ENCODE data around the gene RASGRF1. TPM values are rescaled to one million over a fixed set of nuclear protein-coding genes. Genes with fewer than 3 reads are reported as not detected.
A peak's percentile ranks its signal among the peaks of the same experiment; 100 is the strongest.

The RASGRF1 gene
- polyA plus RNA-seq, 4 donors = 0.27 to 0.55 (median 0.37) TPM

DNA sequence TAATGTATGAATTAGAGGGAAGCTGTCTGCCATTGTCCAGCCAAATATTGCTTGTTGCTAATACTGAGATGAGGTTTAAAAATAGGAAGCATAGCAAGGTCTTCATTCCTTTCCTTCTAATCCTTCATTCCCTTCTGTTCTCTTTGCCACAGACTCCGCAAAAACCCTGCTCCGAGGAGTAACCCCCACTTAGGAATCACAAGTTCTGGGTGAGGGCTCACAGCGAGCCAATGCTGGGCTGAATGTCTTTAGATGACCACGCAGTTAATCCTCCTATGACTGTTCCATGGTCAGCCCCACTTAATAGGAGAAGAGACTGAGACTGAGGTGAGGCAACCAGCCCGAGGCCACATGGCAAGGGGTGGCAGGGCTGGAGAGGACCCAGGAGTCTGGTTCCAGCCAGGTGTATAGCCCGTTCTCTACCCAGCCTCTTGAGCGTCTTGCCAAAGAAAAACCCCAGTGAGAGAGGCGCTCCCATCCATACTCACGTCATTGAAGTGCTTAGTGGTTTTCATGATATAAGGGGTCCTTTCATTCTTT lies 100.8 kb downstream of the RASGRF1 start:
- no peak for DNase-seq (ENCODE audit: low read depth in 4 of 4, low spot score in 2 of 4)

- DNase-seq (ENCODE audit: low read depth in 4 of 4, low spot score in 2 of 4) = peak in 2 of 4 donors; percentile 47 to 49
These were observed 102.1 kb downstream of the RASGRF1 start for GRCh38 chr15:78988361-78988911.

- no peak for DNase-seq (ENCODE audit: low read depth in 4 of 4, low spot score in 2 of 4)
These were observed 102.8 kb downstream of the RASGRF1 start for GRCh38 chr15:78987556-78988360.

- DNase-seq (ENCODE audit: low read depth in 4 of 4, low spot score in 2 of 4) = no peak
These were observed 104.6 kb downstream of the RASGRF1 start for GRCh38 chr15:78985859-78986475.

DNA sequence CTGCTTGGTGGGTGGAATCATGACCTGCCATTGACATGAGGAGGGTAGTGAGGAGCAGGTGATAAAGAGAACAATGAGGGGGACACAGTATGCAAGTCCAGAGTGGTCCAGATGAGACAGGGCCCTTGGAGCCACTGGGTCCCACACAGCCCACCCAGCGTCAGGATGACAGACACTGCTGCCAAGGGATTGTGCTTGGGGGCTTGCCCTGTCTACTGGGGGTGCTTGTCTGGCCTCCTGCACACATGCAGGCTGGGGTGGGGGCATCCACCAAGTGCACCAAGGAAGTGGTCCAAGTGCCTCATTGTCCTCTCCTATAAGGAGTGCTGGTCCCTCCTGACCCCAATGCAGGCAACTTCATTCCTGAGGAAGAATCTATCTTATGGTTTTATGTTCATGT lies 106.5 kb downstream of the RASGRF1 start:
- no peak for DNase-seq (ENCODE audit: low read depth in 4 of 4, low spot score in 2 of 4)

DNA sequence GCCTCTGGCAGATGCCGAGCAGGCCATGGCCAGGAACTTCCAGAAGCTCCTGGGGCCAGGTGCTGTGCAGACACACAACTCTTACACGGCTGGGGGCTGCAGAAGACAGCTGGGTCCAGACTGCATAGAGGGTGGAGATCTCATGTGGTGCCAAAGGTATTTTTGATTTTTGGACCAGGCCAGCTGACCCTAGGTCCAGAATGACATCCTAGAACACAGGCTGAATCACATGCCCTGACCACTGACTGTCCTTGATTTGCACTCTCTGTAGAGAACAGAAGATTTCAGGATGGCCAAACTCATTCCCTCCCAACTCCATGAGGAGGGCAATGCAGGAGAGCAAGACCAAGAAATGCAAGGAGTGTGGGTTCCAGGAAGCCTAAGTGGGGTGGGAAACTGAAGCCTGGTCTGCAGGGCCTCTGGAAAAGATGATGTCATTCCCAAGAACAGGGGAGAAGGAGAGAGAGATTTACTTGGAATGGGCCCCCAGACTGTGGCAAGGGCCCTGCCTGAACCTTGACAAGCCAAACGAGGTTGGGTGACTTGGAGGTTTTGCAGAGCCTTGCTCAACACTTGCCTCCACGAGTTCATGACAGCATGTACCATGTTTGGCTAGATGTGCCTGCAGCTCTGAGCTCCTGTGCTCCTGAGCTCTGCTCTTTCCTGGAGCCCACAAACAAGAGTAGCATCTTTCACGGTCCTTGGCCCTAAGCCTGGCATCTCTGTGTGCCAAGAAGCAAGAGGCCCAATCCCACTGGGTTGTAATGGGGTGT lies 107.2 kb downstream of the RASGRF1 start:
- no peak for DNase-seq (ENCODE audit: low read depth in 4 of 4, low spot score in 2 of 4)

DNA sequence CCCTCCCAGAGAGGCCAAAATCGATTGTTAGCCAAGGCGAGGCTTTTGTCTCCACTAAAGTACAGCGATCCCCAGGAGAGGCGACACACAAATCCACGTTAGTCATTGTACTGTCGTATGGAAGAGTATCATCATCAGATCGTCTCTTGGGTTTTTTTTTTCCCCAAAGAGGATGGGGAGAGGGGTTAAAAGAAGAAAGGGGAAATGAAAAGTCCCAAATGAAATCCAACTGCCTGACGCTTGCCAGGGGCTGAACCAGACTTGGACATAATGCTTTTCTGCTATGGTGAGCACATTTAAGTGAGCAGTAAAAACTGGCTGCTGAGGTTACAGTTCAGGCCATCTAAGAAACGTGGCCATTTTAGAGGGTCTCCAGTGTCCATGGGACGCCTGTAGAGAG lies 107.8 kb downstream of the RASGRF1 start:
- DNase-seq (ENCODE audit: low read depth in 4 of 4, low spot score in 2 of 4) = no peak

GRCh38 chr15:78981532-78982313 lies 108.9 kb downstream of the RASGRF1 start:
- no peak for DNase-seq (ENCODE audit: low read depth in 4 of 4, low spot score in 2 of 4)

DNA sequence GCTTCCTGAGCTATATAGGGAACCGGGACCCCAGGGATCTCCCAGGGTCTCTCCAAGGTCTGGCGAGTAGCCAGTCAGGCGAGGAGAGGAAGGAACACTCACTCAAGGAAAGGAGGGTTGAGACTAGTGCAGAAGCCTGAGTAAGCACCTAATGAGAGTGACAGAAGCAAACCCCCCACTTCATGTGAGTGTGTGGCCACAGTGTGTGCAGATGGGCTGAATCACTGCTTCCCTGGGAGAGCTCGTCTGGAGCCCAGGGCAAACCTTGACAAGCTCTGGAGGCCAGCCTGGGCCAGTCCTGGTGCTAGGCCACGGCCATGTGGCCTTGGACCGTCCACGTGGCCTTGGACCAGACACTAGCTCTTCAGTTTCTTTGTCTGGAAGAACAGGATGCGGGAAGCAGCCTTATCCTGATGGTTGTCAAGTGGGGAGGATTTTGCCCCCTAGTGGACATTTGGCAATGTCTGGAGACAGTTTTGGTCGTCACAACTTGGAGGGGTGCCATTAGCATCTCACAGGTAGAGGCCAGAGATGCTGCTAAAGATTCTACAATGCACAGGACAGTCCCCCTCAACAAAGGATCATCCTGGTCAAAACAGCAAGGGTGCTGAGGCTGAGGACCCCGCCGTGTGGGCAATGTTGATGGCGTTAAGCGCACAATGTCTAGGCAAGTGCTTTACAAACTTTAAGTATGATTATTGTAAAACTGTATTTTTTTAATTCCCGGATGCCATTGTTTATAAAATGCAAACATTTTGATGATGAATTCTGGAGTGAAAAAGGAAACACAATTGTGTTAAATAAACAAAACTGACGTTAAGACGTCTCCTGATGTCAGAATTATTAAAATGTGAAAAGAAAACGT lies 110.9 kb downstream of the RASGRF1 start:
- DNase-seq (ENCODE audit: low read depth in 4 of 4, low spot score in 2 of 4) = peak in 2 of 4 donors; percentile 30 to 39

GRCh38 chr15:78978601-78979179 lies 111.9 kb downstream of the RASGRF1 start:
- DNase-seq (ENCODE audit: low read depth in 4 of 4, low spot score in 2 of 4) = no peak

- DNase-seq (ENCODE audit: low read depth in 4 of 4, low spot score in 2 of 4) = no peak
These were observed 112.8 kb downstream of the RASGRF1 start for GRCh38 chr15:78977591-78978347.

DNA sequence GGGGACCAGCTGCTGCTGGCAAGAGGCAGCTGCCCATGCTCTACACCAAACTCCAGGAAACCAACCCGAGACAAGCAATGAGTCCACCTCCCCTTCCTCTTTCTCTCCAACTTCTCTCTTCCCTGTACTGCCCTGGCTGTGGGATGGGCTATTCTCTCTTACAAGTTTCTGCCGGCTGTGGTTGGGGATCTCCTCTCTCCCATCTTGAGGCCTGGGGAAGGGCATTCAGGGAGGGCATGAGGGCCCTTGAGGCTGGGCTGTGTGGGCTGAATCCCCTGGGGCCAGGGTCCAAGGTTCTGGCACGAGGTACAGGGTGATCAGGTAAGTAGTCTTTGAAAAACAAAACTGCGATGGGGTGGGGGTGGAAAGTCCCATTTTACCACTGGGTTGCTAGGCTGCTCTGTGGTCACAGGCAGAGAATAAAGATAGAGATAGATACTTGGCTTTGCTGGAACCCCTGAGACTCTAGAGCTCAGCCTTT lies 113.4 kb downstream of the RASGRF1 start:
- no peak for DNase-seq (ENCODE audit: low read depth in 4 of 4, low spot score in 2 of 4)

DNA sequence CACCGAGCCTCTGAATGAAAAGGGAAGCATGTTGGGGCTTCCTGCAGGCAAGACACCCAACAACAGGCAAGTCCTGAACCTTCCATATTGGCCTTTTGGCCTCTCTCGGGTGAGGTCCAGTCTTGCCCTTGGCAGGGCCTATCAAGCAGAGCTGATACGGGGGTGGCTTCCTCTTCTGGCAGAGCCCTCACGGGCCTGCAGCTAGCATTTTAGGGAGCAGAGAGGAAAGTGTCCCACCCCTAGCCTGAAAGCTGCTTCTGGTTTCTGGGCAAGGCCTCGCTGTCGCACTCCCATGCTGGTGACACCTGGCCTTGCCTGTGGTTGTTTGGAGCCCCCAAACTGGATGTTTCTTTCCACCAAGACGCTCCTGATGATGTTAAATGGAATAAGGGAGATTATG lies 113.9 kb downstream of the RASGRF1 start:
- no peak for DNase-seq (ENCODE audit: low read depth in 4 of 4, low spot score in 2 of 4)

- DNase-seq (ENCODE audit: low read depth in 4 of 4, low spot score in 2 of 4) = no peak
These were observed 116.2 kb downstream of the RASGRF1 start for GRCh38 chr15:78974272-78974918.

DNA sequence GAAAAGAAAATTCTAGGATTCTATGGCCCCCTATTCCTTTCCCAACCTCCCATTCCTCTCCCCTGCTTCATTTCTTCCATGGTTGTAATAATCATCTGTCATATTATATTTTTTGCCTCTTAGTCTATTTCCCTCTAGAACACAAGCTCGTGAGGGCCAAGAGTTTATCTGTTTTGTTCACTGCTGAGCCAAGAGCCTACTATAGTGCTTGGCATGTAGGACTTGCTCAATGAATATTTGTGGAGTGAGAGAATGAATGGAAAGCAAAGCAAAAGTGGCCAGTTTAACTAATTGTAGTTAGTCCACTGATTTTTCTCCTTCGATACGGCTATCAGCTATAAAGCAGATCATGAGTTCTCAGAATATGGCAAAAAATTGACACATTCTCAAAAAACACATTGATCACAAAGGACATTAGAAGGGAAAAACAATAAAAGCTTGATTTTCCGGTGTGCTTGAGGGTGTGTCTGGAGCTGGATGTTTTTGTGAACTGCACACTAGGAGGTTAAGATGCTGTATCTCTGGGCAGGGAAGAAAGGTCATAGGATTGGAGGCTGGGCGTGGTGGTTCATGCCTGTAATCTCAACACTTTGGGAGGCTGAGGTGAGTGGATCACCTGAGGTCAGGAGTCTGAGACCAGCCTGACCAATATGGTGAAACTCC lies 120.8 kb downstream of the RASGRF1 start:
- no peak for DNase-seq (ENCODE audit: low read depth in 4 of 4, low spot score in 2 of 4)

DNA sequence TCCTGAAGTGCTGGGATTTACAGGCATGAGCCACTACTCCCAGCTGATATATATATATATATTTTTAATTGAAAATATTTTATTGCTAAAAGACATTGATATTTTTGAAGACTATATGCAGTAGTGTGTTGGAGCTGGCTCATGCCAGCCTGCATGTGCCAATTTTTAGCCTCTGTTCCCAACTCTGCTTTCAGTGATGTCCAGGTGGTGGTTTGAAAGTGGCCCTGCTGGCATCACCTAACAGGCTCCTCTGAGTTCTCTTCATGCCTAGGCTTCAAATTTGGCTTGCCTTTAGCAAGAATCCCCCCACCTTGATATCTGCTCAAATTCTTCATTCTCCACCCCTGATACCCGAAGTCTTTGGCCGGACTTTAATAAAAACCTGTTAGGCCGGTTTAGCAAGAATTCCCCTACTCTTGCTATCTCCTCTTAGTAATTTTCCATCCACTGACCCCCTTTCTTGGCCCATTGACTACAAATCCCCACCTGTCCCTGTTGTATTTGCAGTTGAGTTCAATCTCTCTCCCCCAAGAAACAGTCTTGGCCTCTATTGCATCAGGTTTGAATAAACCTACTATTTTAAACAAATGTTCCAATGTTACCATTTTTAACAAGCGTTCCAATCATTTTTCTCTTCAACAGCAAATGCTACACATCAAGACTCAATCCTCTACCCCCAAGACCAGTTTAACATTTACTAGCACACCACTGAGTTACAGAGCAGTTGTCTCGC lies 121.9 kb downstream of the RASGRF1 start:
- no peak for DNase-seq (ENCODE audit: low read depth in 4 of 4, low spot score in 2 of 4)

Data from left renal cortex interstitium (tissue), 4 donors.